ENCODE measurements around the gene ACE.

ACE gene

GRCh38 chr17:63537991-63538692 is 61.3 kb downstream of the ACE start:
- no peak for DNase-seq (ENCODE audit: low read depth)

- no peak for DNase-seq (ENCODE audit: low read depth)
Measured at GRCh38 chr17:63538693-63539595, 62.1 kb downstream of the ACE start.

- DNase-seq (ENCODE audit: low read depth): no peak
Measured at GRCh38 chr17:63540590-63540989, 63.7 kb downstream of the ACE start.

DNA sequence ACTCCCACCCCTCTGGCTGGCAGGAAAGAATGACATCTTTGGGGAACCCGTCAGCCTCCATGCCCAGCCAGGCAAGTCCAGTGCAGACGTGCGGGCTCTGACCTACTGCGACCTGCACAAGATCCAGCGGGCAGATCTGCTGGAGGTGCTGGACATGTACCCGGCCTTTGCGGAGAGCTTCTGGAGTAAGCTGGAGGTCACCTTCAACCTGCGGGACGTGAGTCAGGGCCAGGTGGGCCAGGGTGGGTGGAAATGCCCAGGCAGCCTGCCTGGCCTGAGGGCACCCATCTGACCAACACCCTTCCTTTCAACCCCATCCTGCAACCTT is 65.3 kb downstream of the ACE start:
- DNase-seq (ENCODE audit: low read depth): no peak

DNA sequence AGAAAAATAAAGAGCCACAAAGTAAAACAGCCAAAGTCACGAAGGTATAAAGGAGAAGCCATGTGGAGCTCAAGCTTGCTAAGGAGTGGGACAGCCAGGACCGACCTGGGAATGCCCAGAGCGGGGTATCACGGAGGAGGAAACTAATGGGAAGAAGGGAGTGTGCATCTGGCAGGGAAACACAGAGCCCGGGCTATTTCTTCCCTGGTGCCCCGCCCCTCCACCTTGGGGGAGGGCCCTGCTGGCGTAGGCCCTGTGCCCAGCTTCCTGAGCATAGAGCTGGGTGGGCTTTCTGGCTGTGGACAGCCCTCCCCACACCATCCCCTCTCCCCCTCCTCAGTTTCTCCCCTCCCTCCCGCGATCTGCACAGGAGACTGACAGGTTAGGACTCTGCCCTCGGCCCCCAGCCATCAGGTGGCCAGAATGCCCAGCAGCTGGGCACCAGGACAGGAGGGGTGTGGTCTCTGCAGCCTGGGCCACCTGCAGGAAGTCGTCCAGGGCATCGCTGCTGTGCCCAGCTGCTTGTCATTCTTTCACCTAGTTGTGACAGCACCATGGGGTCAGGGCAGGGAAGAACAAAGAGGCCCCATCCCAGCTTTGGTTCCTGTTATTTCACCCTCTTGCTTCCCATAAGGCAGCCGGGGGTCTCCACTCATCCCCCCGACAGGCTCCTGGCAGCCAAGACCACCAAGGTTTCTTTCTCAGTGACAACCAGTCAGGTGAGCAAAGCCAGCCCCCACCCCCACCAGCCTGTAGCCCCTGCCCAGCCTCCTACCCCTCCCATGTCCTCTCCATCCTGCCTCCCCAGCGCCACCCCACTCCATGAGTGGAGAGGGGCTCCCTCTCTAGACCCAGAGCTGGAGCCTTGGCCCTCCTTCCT is 66.3 kb downstream of the ACE start:
- no peak for DNase-seq (ENCODE audit: low read depth)

DNA sequence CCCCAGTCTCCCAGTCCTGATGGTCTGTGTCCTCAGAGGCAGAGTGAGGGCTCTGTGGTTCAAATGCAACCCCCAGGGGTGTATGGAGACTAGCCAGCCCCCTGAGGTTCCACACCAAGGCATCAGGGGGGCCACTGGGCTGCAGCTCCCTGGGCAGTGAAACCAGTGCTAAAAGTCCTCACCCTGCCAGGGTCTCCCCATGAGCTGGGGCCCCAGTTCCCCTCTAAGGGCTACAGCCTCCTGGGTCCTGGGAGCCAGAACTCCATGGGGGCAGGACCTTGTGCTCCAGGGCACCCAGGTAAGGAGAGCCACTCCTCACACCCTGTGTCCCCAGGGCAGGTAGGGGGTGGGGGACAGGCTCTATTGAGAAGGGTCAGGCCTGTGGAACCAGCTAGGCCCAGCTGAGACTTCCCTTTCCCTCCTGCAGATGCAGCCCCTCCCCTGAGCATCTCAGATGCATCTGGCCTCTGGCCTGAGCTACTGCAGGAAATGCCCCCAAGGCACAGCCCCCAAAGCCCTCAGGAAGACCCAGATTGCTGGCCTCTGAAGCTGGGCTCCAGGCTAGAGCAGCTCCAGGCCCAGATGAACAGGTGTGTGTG is 67.1 kb downstream of the ACE start:
- DNase-seq (ENCODE audit: low read depth): no peak

GRCh38 chr17:63544467-63545301 is 67.8 kb downstream of the ACE start:
- no peak for DNase-seq (ENCODE audit: low read depth)

DNA sequence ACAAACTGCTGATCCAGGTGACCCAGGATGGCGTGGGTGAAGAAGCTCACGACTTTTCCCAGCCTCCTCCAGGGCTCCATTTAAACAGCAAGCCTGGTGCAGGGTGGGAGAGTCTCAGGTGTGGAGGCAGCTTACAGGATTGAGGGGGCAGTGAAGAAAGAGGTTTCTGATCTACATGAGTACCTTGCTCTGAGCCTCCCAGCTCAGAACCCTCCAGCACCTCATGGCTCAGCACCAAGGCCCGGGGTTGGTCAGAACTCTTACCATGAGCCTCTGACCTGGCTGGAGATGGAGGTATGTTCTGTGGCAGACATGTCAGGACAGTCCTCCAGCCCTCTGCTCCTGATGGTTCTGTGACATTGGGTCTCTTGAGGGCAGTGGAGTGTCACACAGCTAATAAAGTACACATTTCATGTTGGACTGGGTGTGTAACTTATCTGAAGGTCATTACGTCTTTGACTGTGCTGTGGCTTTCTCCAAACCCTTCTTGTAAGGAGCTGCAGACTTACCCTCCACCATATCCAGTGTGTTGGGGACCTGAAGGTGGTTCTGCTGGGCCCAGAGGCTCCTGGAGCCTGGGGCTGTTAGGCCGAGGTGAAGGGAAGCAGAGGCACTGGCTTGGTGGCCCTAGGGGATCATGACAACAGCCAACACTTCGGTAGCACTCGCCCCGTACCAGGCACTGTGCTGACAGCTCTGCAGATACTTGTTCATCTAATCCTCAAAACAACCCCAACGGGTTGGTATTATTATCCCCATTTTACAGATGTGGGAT is 69.6 kb downstream of the ACE start:
- DNase-seq (ENCODE audit: low read depth): no peak

DNA sequence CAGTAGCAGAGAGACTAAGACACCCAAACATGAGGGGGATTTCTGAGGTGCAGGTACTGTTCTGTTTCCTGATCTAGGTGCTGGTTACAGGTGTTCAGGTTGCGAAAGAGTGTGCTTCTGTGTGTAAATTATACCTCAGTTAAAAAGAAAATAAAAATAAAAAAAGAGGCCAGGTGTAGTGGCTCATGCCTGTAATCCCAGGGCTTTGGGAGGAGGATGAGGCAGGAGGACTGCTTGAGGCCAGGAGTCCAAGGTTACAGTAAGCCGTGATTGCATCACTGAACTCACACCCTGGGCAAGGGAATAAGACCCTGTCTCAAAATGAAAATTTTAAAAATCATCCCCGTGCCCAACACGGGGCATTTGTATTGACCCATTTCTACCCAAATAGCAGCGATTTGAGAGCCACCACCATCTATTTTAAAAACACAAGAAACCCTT is 70.2 kb downstream of the ACE start:
- DNase-seq (ENCODE audit: low read depth): no peak
